Neural progenitor cell (in vitro differentiated cells): Measurements from ENCODE around the gene FAM43A.

Source experiments
- EZH2 ChIP-seq: fragments of 200-600 bp; sonication (generic); IDR thresholded peaks from 2 replicates; pipeline ENCODE4 v1.6.1; 2017; ENCODE audit warnings: antibody characterized with exemption, mild to moderate bottlenecking, moderate library complexity
- EZH2phosphoT487 ChIP-seq: fragments of 200-600 bp; sonication (generic); IDR thresholded peaks from 2 replicates; pipeline ENCODE4 v1.6.1; 2017; ENCODE audit warnings: antibody characterized with exemption
- TF ChIP-seq, protein P1 (sequence below): fragments of 200-600 bp; sonication (generic); IDR thresholded peaks from 2 replicates; pipeline ENCODE4 v1.5.1; 2017; ENCODE audit warnings: antibody characterized with exemption, mild to moderate bottlenecking

GRCh38 chr3:194675081-194675640, 10.5 kb upstream of the FAM43A start:
- TF ChIP-seq, protein P1, sequence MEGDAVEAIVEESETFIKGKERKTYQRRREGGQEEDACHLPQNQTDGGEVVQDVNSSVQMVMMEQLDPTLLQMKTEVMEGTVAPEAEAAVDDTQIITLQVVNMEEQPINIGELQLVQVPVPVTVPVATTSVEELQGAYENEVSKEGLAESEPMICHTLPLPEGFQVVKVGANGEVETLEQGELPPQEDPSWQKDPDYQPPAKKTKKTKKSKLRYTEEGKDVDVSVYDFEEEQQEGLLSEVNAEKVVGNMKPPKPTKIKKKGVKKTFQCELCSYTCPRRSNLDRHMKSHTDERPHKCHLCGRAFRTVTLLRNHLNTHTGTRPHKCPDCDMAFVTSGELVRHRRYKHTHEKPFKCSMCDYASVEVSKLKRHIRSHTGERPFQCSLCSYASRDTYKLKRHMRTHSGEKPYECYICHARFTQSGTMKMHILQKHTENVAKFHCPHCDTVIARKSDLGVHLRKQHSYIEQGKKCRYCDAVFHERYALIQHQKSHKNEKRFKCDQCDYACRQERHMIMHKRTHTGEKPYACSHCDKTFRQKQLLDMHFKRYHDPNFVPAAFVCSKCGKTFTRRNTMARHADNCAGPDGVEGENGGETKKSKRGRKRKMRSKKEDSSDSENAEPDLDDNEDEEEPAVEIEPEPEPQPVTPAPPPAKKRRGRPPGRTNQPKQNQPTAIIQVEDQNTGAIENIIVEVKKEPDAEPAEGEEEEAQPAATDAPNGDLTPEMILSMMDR, result no peak
- no peak for TF ChIP-seq EZH2phosphoT487
- TF ChIP-seq EZH2, result no peak
